ENCODE data around the gene CASP6. TPM values are rescaled to one million over a fixed set of nuclear protein-coding genes. Genes with fewer than 3 reads are reported as not detected.

CASP6 gene
- total and polyA plus RNA-seq, 11 donors = 3.5 to 16.4 (median 5.7) TPM

- H3K36me3 ChIP-seq = peaks cover 0 to 32% (median 0%) of the 10 kb centered on the region in 9 donors
- 57 to 68% (median 65%) methylated on average over 5 of the region's 5 CpGs for WGBS, 4 donors
- H3K4me3 ChIP-seq = no peak overlapping the region
- peaks cover 0 to 10% (median 0%) of the 10 kb centered on the region in 12 donors for H3K4me1 ChIP-seq
- TF ChIP-seq CTCF (IDR thresholded peaks at IDR 0.05) = no peak
- TF ChIP-seq POLR2A (IDR thresholded peaks at IDR 0.05) = no peak
- H3K27me3 ChIP-seq = no peaks in the 10 kb centered on the region
- DNase-seq (no peak), ATAC-seq (no peak)
- no peak overlapping the region for H3K27ac ChIP-seq
- peaks cover 0 to 4% (median 0%) of the 10 kb centered on the region in 12 donors for H3K9me3 ChIP-seq
- intact Hi-C loops (cut with DNase I) = loop anchor here in 2 of 10 donors (10.0 kb wide), 1 partner anchor 241 kb away; no protein-coding TSS in a partner anchor
Measured at GRCh38 chr4:109665783-109666485, 37.3 kb downstream of the CASP6 start.

GRCh38 chr4:109662771-109663170 lies 40.5 kb downstream of the CASP6 start:
- intact Hi-C loops (cut with DNase I) = loop anchor here in 3 of 10 donors (5.0 to 10.0 kb wide), 2 partner anchors 235 to 238 kb away; no protein-coding TSS in a partner anchor
- WGBS, 4 donors = 57 to 73% (median 66%) methylated on average over 3 of the region's 3 CpGs
- no peak for DNase-seq
- Histone ChIP-seq H3K36me3 (peaks cover 0 to 46% (median 4%) of the 10 kb centered on the region in 9 donors), H3K27ac (no peak overlapping the region), H3K4me1 (peaks cover 0 to 10% (median 0%) of the 10 kb centered on the region in 12 donors), H3K9me3 (no peaks in the 10 kb centered on the region), H3K4me3 (no peak overlapping the region), H3K27me3 (no peaks in the 10 kb centered on the region)
- TF ChIP-seq CTCF (IDR thresholded peaks at IDR 0.05) (no peak), POLR2A (IDR thresholded peaks at IDR 0.05) (no peak)
- no peak for ATAC-seq

GRCh38 chr4:109662116-109662515 lies 41.1 kb downstream of the CASP6 start:
- TF ChIP-seq POLR2A (IDR thresholded peaks at IDR 0.05) = no peak
- no peak for TF ChIP-seq CTCF (IDR thresholded peaks at IDR 0.05)
- Histone ChIP-seq H3K27me3 (no peaks in the 10 kb centered on the region), H3K9me3 (no peaks in the 10 kb centered on the region), H3K4me1 (peaks cover 0 to 10% (median 0%) of the 10 kb centered on the region in 12 donors), H3K27ac (no peak overlapping the region), H3K36me3 (peaks cover 0 to 46% (median 4%) of the 10 kb centered on the region in 9 donors), H3K4me3 (no peak overlapping the region)
- DNase-seq (no peak), ATAC-seq (no peak)
- intact Hi-C loops (cut with DNase I) = loop anchor here in 3 of 10 donors (5.0 to 10.0 kb wide), 2 partner anchors 235 to 237 kb away; no protein-coding TSS in a partner anchor
- WGBS, 4 donors = 59 to 75% (median 70%) methylated on average over 2 of the region's 2 CpGs

GRCh38 chr4:109658871-109659410 lies 44.3 kb downstream of the CASP6 start:
- no peaks in the 10 kb centered on the region for H3K9me3 ChIP-seq
- no peak for ATAC-seq
- 72 to 77% (median 73%) methylated on average over 6 of the region's 6 CpGs for WGBS, 4 donors
- no peak overlapping the region for H3K27ac ChIP-seq
- intact Hi-C loops (cut with DNase I) = loop anchor here in 7 of 10 donors (2.0 to 10.0 kb wide), 4 partner anchors 227 to 237 kb away; partner anchors contain the start of gene SEC24B (in 1 of the 7)
- H3K4me3 ChIP-seq = no peak overlapping the region
- H3K4me1 ChIP-seq = no peaks in the 10 kb centered on the region
- H3K27me3 ChIP-seq = no peaks in the 10 kb centered on the region
- TF ChIP-seq POLR2A (IDR thresholded peaks at IDR 0.05) (no peak), CTCF (IDR thresholded peaks at IDR 0.05) (peak in 6 of 12 donors; percentile 13 to 41 (median 29))
- DNase-seq = no peak
- peaks cover 0 to 37% (median 4%) of the 10 kb centered on the region in 9 donors for H3K36me3 ChIP-seq

All from heart left ventricle (tissue), 16 donors.